Testis (tissue), 2 donors: Measurements from ENCODE around the gene CLIP2.

Source experiments
- CTCF ChIP-seq, 3 experiments: fragments of 450-650 bp in 2 of 3; fragments of 200-600 bp in 1 of 3; sonication (generic) in 1 of 3; IDR thresholded peaks; one replicate each; pipeline ENCODE4 v1.5.1; 2016 to 2019; ENCODE audit warnings: antibody characterized with exemption in 3 of 3, mild to moderate bottlenecking in 2 of 3, moderate library complexity in 1 of 3
- POLR2A ChIP-seq: fragments of 450-650 bp; IDR thresholded peaks from one replicate; pipeline ENCODE4 v1.6.1; 2017; ENCODE audit warnings: antibody characterized with exemption, mild to moderate bottlenecking, moderate library complexity

GRCh38 chr7:74311305-74311744, 22.1 kb downstream of the CLIP2 start:
- TF ChIP-seq CTCF (IDR thresholded peaks at IDR 0.05), result no peak
- TF ChIP-seq POLR2A, result no peak
